Fibroblast of skin of abdomen (primary cell): ENCODE measurements around the gene RGL2.
"Not testable (repeated sequence)": the region's sequence is repeated elsewhere in the genome, so short reads cannot be mapped to it uniquely, and the experiment has no call there.

Experiments used
- DNase-seq: peaks from one replicate; pipeline ENCODE4 v3.0.0-alpha.2; 2013

RGL2 gene

GRCh38 chr6:33290459-33290858, 8.3 kb downstream of the RGL2 start:
- no peak for DNase-seq

GRCh38 chr6:33289784-33290315, 8.9 kb downstream of the RGL2 start:
- DNase-seq, result no peak

- DNase-seq, result peak; percentile 87
These were observed 9.6 kb downstream of the RGL2 start, which contains the start of the genes PFDN6 and WDR46 for GRCh38 chr6:33288921-33289783. Gene PFDN6, plus strand, starts transcription at chr6:33289601. Its CDS starts 256 bp downstream, at chr6:33289857. Gene WDR46, minus strand, starts transcription at chr6:33289239. Its CDS starts 69 bp downstream, at chr6:33289170.

GRCh38 chr6:33288141-33288920, 10.4 kb downstream of the RGL2 start:
- no peak for DNase-seq

- no peak for DNase-seq
These were observed 11.5 kb downstream of the RGL2 start for GRCh38 chr6:33286946-33287914.

- not testable (repeated sequence) for DNase-seq
These were observed 13.5 kb downstream of the RGL2 start for GRCh38 chr6:33285214-33285613.

- DNase-seq, result no peak
These were observed 18.2 kb downstream of the RGL2 start for GRCh38 chr6:33280539-33280938.

GRCh38 chr6:33279971-33280511, 18.7 kb downstream of the RGL2 start:
- DNase-seq, result peak; percentile 38

GRCh38 chr6:33279257-33279695, 19.5 kb downstream of the RGL2 start:
- no peak for DNase-seq

GRCh38 chr6:33278810-33279209, 19.9 kb downstream of the RGL2 start:
- DNase-seq, result no peak

GRCh38 chr6:33278392-33278741, 20.4 kb downstream of the RGL2 start:
- no peak for DNase-seq

- peak; percentile 19 for DNase-seq
These were observed 20.9 kb downstream of the RGL2 start for GRCh38 chr6:33277663-33278391.

- peak; percentile 71 for DNase-seq
These were observed 21.7 kb downstream of the RGL2 start, which contains the start of gene B3GALT4 for GRCh38 chr6:33276864-33277662. Gene B3GALT4, plus strand, starts transcription at chr6:33277123. Its CDS starts 297 bp downstream, at chr6:33277420.

GRCh38 chr6:33276581-33276863, 22.2 kb downstream of the RGL2 start:
- DNase-seq, result no peak

- not testable (repeated sequence) for DNase-seq
These were observed 22.8 kb downstream of the RGL2 start for GRCh38 chr6:33275795-33276580.

- DNase-seq, result no peak
These were observed 24.5 kb downstream of the RGL2 start for GRCh38 chr6:33273924-33274902.

GRCh38 chr6:33273129-33273923, 25.4 kb downstream of the RGL2 start:
- DNase-seq, result no peak
